ENCODE results near the gene TMX3. TPM values are rescaled to one million over a fixed set of nuclear protein-coding genes. Genes with fewer than 3 reads are reported as not detected.

Gene TMX3
- total RNA-seq, 1 donor = 94.5 TPM

DNA sequence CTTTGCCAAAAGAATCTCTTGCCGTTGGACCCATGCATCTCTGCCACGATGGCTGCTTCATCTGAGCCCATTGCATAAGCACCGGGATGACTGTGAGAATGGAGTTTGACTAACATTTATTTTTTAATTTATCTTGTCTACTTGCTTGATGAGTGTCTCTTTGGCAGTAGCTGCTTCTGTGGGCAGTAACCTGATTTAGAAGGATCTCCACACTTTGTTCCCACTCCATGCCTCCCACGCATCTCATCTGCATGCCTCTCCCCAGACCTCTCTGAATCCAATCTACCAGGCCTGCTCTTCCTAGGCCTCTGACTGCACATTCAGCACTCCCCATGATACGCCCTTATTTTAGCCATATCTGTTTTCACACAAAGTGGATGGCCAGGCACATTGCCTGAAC lies 23.7 kb upstream of the TMX3 start:
- DNase-seq (ENCODE audit: insufficient read length, low spot score, missing footprints) = peak; percentile 27
- no peaks in the 10 kb centered on the region for H3K36me3 ChIP-seq (ENCODE audit: insufficient read depth, low read length)
- no peaks in the 10 kb centered on the region for H4K20me1 ChIP-seq (ENCODE audit: insufficient read depth, low read length)
- H3K4me2 ChIP-seq (ENCODE audit: insufficient read depth, low read length) = no peak overlapping the region
- H3K4me1 ChIP-seq (ENCODE audit: insufficient read depth, low read length) = peaks cover 17% of the 10 kb centered on the region
- H3K4me3 ChIP-seq (ENCODE audit: insufficient read depth, low read length) = no peak overlapping the region
- H3K9me3 ChIP-seq (ENCODE audit: low read depth, low read length) = no peaks in the 10 kb centered on the region
- no peak overlapping the region for H3K27ac ChIP-seq (ENCODE audit: low read depth, low read length)
- no peaks in the 10 kb centered on the region for H3K79me2 ChIP-seq (ENCODE audit: insufficient read depth, low read length)
- TF ChIP-seq, protein P1, sequence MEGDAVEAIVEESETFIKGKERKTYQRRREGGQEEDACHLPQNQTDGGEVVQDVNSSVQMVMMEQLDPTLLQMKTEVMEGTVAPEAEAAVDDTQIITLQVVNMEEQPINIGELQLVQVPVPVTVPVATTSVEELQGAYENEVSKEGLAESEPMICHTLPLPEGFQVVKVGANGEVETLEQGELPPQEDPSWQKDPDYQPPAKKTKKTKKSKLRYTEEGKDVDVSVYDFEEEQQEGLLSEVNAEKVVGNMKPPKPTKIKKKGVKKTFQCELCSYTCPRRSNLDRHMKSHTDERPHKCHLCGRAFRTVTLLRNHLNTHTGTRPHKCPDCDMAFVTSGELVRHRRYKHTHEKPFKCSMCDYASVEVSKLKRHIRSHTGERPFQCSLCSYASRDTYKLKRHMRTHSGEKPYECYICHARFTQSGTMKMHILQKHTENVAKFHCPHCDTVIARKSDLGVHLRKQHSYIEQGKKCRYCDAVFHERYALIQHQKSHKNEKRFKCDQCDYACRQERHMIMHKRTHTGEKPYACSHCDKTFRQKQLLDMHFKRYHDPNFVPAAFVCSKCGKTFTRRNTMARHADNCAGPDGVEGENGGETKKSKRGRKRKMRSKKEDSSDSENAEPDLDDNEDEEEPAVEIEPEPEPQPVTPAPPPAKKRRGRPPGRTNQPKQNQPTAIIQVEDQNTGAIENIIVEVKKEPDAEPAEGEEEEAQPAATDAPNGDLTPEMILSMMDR (IDR thresholded peaks at IDR 0.05; ENCODE audit: extremely low read depth, low read depth, low read length) = no peak
- no peak overlapping the region for H2AFZ ChIP-seq (ENCODE audit: low read length)
- no peaks in the 10 kb centered on the region for H3K27me3 ChIP-seq (ENCODE audit: insufficient read depth, low read length)

DNA sequence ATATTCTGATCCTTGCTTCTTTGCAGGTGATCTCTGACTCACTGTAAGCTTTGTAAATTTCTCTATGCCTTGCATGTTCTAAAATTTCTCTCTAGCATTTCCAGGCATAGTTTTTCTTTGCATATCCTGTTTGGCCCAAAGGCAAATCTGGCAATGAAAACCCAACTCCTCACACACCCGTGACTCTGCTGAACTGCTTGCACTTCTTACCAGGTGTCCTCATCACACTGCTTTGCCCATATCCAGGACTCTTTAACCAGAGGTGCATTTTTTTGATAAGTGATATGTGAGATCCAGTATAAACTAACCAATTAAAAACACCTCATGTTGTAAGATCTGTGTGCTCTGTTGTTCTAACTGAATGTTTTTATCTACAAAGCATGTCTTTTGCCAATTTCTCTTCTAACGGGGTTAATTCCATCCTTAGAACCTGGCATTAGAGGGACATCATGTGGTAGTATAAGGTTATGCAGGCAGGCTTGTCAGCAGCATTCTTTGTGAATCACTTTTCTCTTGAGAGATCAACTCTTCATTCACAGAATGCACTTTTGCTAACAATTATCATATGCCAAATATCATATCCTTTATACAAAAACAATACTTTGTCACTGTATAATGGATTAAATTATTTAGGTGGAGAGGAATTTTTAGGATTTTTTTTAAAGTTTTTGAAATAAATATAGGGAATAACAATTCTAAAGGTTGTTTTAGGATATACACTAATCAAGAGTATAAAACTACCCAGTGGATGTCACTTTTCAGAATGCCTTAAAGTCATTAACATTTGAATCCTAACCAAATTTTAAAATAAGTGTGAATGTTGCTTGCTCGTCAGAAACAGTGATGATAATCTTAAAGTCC lies 20.8 kb upstream of the TMX3 start:
- TF ChIP-seq, protein P1 (IDR thresholded peaks at IDR 0.05; ENCODE audit: extremely low read depth, low read depth, low read length) = peak; percentile 87
- Histone ChIP-seq H3K36me3 (ENCODE audit: insufficient read depth, low read length) (no peaks in the 10 kb centered on the region), H4K20me1 (ENCODE audit: insufficient read depth, low read length) (no peaks in the 10 kb centered on the region), H3K79me2 (ENCODE audit: insufficient read depth, low read length) (no peaks in the 10 kb centered on the region), H3K4me1 (ENCODE audit: insufficient read depth, low read length) (peaks cover 17% of the 10 kb centered on the region), H3K27ac (ENCODE audit: low read depth, low read length) (no peak overlapping the region), H3K4me3 (ENCODE audit: insufficient read depth, low read length) (peak overlapping the region; percentile 34), H3K9me3 (ENCODE audit: low read depth, low read length) (no peaks in the 10 kb centered on the region), H3K27me3 (ENCODE audit: insufficient read depth, low read length) (no peaks in the 10 kb centered on the region), H3K4me2 (ENCODE audit: insufficient read depth, low read length) (peak overlapping the region; percentile 64), H2AFZ (ENCODE audit: low read length) (peak overlapping the region; percentile 62)
- peak; percentile 36 for DNase-seq (ENCODE audit: insufficient read length, low spot score, missing footprints)

DNA sequence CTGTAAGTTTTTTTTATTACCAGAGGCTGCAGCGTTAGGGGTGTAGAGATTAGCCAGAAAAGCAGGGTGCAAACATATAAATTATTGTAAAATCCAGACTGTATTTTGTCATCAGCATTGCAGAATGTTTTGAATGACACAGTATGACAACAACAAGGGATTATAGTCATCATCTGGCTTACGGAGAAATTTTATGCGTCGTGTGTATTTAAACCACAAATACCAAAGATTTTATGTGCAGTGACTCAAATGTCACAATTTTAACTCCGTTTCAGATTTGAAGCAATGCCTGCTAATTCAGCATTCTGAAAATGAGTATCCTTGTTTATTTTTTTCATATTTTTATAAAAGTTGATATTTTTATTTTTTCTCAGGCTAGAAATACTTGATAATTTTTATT lies 19.4 kb upstream of the TMX3 start:
- Histone ChIP-seq H4K20me1 (ENCODE audit: insufficient read depth, low read length) (no peaks in the 10 kb centered on the region), H3K36me3 (ENCODE audit: insufficient read depth, low read length) (no peaks in the 10 kb centered on the region), H3K27me3 (ENCODE audit: insufficient read depth, low read length) (no peaks in the 10 kb centered on the region), H3K4me3 (ENCODE audit: insufficient read depth, low read length) (peak overlapping the region; percentile 16), H3K79me2 (ENCODE audit: insufficient read depth, low read length) (no peaks in the 10 kb centered on the region), H2AFZ (ENCODE audit: low read length) (no peak overlapping the region), H3K9me3 (ENCODE audit: low read depth, low read length) (no peaks in the 10 kb centered on the region), H3K27ac (ENCODE audit: low read depth, low read length) (peak overlapping the region; percentile 40), H3K4me1 (ENCODE audit: insufficient read depth, low read length) (peaks cover 17% of the 10 kb centered on the region), H3K4me2 (ENCODE audit: insufficient read depth, low read length) (peak overlapping the region; percentile 51)
- TF ChIP-seq, protein P1 (IDR thresholded peaks at IDR 0.05; ENCODE audit: extremely low read depth, low read depth, low read length) = no peak
- DNase-seq (ENCODE audit: insufficient read length, low spot score, missing footprints) = peak; percentile 63

DNA sequence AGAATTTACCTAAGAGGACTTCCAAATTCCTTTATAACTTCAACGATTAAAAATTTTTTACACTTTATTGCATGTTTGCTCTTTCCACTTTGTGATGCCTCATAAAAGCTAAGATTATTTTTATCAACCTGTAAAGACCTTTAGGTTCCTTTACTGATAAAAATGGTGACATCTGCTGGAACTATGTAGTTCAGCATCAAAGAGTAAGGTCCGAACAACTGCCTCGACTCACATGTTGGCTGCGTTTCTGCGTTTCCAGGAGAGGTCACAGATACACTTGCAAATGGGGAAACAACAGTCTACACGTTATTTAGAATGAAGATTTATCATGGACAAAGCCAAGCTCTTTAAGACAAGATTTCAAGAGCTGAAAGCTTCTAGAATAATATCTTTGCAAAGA lies 18.8 kb upstream of the TMX3 start:
- Histone ChIP-seq H3K4me3 (ENCODE audit: insufficient read depth, low read length) (peak overlapping the region; percentile 16), H2AFZ (ENCODE audit: low read length) (peak overlapping the region; percentile 51), H3K27ac (ENCODE audit: low read depth, low read length) (peak overlapping the region; percentile 40), H3K4me1 (ENCODE audit: insufficient read depth, low read length) (peaks cover 17% of the 10 kb centered on the region), H4K20me1 (ENCODE audit: insufficient read depth, low read length) (no peaks in the 10 kb centered on the region), H3K36me3 (ENCODE audit: insufficient read depth, low read length) (no peaks in the 10 kb centered on the region), H3K27me3 (ENCODE audit: insufficient read depth, low read length) (no peaks in the 10 kb centered on the region), H3K4me2 (ENCODE audit: insufficient read depth, low read length) (peak overlapping the region; percentile 51), H3K9me3 (ENCODE audit: low read depth, low read length) (no peaks in the 10 kb centered on the region), H3K79me2 (ENCODE audit: insufficient read depth, low read length) (no peaks in the 10 kb centered on the region)
- DNase-seq (ENCODE audit: insufficient read length, low spot score, missing footprints) = peak; percentile 64
- TF ChIP-seq, protein P1 (IDR thresholded peaks at IDR 0.05; ENCODE audit: extremely low read depth, low read depth, low read length) = no peak
